NCI-H2227 treated with DMSO at 0.1 percent for 48 hours (cell line): ENCODE results near the gene GPR161.

Experiments used
- DNase-seq: peaks from one replicate; lab custom pipeline; 2025; lab: John Stamatoyannopoulos, UW

The GPR161 gene

DNA sequence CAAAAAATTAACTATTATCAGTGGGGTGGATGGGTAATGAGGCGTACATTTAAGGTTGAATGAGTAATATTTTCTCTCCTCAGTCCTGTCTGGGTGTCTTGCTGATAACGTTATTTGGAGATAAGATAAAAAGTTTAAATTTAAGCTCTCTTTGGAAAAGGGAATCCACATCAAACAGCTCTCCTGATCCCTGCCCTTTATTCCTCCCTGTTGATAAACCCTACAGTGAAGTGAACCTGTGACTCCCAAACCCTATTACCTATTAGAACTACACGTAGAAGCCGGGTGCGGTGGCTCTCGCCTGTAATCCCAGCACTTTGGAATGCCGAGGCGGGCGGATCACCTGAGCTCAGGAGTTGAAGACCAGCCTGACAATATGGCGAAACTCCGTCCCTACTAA, 9.9 kb upstream of the GPR161 start:
- DNase-seq, result no peak

DNA sequence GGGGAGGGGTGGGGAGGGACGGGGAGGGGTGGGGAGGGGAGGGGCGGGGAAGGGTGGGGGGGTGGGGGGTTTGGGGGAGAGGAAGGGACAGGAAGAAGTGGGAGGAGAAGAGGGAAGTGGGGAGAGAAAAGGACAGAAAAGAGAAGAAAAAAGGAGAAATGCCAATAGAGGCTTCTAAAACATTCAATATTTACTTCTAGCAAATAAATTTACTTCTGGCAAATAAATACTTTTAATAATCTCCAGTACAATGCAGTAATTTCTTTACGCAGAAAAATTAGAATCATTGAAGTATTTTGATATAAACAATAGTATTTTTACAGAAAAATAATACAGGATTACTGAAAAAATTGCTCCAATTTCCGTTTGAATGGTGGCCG, 9.4 kb upstream of the GPR161 start:
- DNase-seq, result no peak

DNA sequence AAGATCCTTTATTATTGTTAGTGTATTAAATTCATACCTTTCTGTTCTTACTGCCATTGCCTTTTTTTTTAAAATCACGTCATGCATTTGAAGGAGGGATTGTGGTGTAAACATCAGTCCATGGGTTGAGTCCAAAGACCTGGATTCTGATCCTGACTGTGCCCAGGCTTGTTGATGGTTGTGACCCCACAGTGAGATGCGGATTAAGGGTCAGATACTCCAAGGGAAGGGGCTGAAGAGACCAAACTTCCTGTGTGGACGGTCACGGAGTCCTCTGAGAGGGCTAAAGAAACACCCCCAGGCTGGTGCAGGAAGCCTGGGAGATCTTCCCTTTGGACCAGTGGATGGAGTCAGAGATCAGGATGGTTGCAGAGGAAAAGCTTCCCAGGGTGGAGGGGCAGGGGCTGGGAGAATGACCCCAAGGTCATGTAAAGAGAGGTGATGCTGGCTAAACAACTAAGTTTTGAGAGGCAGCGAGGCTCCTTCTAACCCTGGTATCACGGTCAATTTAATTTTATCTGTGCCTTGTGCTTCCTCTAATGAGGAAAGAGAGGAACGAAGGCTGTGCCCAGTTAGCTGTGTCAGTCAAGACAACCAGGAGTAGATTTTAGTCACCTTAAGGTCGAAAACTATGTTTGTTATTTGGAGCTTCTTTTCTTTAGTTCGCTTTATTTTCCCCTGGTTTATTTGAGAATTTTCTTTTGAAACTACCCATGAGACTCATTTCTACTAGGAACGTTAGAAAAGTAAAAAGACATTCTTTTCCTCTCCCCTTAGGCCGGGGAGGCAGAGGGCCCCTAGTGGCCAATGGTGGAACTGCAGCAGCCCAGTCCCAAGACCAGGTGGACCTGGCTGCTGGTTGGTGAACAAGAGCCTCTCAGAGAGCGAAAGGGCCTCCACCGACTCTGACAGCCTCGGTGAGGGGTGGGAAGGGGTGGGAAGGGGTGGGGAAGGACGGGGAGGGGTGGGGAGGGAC, 8.7 kb upstream of the GPR161 start:
- peak; percentile 78 for DNase-seq

DNA sequence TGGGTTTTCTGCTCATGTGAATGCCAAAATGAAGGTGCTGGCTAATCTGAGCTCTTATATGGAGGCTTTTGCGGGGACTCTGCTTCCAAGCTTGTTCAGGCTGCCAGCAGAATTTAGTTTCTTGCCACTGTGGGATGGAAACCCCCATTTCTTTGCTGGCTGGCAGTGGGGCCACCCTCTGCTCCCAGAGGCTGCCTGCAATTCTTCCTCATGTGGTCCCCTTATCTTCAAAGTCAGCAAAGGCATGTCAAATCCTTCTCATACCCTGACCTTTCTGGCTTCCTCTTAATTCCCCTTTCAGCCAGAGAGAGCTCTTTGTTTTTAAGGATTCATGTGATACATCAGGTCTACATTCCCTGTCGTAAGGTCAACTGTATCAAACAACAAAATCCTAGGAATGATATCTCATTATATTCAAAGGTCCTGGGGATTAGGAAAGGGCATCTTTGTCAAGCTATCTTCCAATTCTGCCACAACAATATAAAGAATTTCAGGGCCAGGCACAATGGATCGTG, 5.2 kb upstream of the GPR161 start:
- DNase-seq, result no peak

DNA sequence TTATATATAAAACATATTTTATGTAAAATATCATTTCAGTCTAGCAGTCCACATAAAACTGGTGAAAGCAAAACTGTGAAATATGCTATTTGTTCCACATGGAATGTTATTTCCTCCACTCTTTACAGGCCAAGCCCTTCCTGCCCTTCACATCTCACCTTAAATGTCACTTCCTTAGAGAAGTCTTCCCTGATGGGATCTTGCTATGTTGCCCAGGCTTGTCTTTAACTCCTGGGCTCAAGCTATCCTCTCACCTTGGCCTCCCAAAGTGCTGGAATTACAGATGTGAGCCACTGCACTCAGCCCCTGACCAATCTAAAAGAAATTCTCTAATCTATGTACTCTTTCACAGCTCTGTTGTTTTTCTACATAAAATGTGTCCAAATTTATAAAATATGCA, 2.3 kb upstream of the GPR161 start:
- no peak for DNase-seq

DNA sequence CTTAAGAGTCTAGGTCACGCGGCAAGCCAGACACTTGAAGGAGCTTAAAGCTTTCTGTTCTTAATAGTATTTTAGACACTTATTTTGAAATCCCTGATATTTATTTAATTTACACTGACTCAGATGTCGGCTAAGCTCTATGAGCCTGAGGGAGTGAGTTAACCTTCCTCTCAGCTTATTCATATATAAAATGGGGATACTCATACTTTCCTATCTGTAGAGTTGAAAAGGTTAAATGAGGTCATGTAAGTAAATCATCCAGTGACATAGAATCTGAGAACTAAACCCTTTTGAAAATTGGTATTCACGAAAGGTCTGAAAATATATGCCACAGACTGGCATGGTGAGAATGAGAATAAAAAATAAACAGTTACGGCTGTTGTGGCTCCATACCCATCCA, 1.4 kb upstream of the GPR161 start:
- no peak for DNase-seq

DNA sequence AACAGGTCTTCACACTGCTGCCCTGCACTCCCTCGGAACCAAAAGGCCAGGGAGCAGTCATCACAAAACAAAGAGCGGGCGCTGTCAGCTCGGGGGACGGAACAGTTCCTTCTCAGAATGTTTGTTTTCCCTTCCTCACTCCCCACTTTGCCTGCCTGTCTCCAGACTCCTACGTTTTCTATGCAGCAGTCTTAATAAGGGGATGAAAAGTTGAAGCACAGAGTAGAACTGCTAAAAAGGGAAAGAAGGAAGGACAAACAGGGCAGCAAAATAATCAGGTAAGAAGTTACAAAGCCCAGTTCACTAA, 738 bp upstream of the GPR161 start:
- DNase-seq, result no peak

DNA sequence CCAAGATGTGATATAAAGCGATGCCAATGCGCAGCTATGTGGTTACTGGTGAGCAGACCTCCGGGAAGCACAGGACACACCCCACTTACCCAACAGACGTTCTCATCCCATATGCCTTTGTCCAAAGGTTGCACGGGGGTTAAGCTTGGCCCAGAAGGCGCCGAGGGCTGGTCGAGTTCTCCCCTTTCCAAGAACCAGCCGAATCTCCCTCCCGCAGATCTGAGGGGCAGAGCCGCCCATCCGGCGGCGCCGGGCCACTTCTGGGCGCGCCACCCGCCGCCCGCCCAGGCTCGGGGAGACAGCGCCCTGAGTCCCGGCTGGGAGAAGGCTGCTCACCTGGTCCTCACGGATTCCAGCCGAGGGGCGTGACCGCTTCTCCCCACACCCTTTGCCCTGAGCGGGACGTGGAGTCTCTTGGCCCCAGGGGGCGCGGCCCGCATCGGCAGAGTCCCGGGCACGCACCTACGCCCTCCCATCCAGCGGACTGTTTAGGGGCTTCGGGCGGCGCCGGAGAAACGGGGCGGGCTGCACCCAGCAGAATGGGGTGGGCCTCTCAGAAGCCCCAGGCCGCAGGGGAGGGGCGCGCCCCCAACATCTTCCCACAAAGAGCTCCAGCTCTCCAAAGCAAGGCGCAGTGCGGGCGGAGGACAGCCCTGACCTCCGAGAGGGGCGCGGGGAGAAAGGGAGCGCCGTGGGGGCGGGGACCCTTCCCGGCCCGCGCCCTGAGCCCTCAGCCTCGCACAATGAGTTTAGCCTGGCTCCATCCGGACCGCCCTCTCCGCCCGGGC, 615 bp downstream of the GPR161 start:
- peak; percentile 33 for DNase-seq

DNA sequence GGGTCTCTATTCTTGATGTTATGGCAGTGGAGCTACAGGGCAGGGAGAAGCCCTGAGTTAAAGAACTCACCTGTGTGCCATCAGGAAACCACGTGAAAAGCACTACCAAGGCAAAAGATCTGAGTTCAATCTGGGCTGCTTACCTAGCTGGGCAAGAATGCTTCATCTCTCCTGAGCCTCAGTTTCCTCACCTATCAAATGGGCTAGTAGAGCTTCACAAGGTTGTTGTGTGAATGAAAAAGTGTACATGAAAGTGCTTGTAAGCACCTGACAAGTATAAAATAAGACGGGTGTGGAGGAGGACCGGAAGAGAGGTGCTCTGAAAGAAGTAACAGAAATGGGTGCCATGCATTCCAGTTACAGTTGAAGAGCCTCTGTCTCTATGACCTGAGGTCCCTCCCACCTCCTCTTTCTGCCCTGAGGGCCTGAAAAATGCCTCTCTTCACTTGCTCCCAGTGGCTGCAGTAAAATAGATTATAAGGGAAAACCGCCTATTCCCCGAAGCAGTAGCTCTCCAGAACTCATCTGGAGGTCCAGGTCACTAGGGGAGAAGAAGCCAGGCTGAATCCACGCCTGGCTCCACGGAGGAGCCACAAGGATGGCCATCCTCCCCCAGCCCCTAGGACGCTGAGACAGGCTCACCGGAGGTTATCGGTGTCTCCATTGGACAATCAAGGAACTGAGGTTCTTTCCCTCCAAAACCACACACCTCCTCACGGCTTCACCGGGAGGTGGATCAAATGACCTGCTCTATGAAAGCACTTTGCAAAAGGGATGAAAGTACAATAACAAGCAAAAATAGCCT, 1.4 kb downstream of the GPR161 start:
- no peak for DNase-seq

DNA sequence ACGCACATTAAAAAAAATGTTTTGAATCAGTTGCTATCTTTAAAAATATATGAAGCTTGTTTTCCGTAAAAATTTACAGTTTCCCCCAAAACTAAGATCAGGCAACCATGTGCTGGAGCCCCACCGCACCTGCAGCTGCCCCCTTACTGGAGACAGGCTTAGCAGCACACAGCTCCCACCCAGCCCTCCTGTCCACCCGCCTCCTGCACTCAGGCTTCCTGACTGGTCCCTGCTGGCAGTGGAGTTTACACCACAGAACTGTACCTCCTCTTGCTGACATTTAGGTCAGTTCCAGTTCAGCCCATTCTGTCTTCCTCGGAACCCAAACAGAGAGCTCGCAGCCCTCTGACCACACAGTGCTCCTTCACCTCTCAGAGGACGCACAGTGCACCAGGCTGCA, 2.1 kb downstream of the GPR161 start:
- no peak for DNase-seq

DNA sequence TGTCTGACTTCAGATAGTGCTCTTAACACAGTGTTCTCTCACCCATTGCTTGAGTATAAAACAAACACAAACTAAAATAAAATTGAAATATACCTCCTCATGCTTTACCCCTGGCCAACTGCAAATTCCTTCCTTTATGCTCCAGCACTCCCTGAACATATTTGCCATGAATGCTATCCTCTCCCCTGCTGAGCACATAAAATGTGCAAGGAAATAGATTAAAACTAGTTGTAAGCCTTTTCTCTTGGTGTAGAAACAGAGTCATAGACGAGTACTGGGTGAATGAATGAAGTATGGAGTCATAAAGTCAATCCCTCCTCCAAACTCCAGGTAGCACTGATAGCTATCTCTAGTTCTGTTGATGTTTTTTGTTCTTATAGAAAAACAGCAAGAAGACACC, 2.6 kb downstream of the GPR161 start:
- DNase-seq, result no peak

DNA sequence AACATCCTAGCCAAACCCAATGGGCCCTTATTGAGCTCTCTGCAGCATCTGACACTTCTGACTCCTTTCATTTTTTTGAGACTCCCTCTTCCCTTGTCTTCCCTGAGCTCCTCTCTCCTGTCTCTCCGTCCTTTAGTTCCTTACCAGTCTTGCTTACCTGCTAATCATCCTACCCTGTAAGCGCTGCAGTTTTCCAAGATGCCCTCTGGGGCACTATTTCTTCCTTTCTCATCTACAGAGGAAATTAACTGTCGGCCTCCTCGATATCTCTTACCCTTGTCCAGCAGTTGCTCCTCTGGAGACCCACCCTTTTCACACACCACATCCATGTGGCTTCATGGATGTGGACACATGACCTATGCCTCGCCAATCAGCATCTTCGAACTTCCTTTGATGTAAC, 6.8 kb downstream of the GPR161 start:
- DNase-seq, result no peak

DNA sequence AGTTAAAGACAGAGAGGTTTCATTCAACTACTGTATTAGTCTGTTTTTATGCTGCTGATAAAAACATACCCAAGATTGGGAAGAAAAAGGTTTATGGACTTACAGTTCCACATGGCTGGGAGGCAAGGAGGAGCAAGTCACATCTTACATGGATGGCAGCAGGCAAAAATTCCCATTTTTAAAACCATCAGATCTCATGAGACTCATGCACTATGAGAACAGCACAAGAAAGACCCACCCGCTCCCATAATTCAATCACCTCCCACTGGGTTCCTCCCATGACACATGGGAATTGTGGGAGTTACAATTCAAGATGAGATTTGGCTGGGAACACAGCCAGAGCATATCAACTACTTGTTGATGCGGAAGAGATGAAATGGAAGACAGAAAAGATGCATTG, 9.2 kb downstream of the GPR161 start:
- no peak for DNase-seq

DNA sequence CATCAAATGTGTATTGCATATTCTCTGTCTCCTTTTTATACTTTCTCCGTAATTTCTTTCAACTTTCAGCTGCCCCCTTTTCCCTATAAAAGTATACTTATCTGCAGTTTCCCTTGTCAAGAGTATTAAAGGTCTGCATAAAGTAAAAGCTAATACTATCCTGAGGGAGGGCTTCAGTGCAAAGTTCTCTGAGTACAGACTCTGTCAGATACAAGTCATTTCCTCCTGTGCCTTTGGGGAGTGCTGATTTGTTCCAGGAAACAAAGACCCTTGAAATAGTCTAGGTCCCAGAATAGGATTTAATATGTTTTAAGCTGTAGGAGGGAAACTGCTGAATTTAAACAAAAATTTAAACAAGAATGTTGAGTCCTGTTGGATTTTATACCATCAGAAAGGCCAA, 11.7 kb downstream of the GPR161 start:
- DNase-seq, result no peak

DNA sequence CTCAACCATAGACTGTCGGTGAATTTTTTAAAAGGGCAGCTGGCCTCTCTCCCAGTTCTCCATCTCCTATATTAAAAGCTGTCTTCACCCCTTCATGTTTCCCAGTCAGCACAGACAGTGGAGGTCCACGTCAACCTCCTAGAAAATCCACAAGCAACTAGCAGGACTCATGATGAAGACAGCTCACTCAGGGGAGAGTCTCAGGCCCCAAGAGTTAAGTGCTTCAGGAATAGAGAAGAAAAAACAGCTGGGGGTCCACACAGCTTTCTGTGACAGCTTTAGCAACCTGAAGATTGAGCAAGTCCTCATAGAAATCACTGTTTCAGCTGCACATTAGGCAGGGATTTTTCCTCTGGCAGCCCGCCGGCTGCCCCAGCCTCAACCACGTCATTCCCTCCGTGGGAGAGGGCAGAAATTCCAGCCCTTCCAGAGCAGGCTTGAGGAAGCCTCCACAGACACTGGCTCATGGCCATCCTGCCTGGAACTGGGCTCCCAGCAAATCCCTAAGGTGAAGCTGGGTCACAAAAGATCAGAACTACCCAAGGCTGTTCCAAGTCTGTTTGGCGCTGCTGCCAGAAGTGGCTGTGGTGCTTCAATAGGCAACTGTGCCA, 15.2 kb downstream of the GPR161 start:
- no peak for DNase-seq

DNA sequence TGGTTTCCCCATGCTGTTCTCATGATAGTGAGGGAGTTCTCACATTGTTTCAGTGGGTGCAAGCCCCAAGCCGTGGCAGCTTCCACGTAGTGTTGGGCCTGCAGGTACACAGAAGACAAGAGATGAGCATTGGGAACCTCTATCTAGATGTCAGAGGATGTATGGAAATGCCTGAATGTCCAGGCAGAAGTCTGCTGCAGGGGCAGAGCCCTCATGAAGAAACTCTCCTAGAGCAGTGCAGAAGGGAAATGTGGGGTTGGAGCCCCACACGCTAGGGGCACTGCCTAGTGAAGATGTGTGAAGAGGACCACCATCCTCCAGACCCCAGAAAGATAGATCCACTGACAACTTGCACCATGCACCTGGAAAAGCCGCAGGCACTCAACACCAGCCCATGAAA, 17.0 kb downstream of the GPR161 start:
- no peak for DNase-seq

DNA sequence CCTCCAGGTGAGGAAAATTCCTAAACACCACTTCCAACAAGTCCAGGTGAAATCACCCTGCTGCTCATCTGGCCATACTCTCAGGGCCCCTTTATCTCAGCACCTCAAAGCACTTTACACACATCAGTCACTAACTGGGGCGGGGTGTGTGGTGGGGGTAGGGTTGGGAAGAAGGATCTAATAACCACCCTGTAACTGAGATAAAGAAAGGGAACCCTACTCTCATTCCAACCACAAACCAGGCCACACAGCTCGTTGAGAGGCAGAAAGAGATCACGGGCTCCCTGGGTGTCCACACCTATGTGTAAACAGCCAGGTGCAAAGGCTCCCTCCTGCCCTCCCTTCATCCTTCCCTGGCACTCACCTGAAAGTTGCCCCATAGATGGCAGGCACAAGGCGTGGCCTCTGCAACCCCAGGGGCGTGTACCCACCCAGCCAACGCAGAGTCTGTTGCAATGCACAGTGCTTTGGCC, 20.4 kb downstream of the GPR161 start:
- DNase-seq, result no peak

DNA sequence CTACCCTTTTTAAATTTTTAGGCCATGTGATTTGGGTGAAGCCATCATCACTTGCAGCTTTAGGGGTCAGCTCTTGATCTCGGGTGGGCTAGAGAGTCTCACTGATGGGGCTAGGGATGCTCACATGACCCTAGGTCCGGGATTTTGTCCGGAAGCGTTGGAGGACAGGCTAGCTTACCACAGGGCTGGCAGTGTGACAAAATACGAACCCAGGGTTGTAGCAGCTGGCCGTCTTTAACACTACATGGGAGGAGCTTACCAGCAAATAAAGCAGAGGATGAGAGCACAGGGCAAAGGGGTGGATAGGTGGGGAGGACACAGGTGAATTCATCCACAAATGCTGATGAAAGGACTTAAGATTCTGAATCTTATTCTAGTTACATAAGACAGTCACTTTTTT, 21.9 kb downstream of the GPR161 start:
- no peak for DNase-seq

DNA sequence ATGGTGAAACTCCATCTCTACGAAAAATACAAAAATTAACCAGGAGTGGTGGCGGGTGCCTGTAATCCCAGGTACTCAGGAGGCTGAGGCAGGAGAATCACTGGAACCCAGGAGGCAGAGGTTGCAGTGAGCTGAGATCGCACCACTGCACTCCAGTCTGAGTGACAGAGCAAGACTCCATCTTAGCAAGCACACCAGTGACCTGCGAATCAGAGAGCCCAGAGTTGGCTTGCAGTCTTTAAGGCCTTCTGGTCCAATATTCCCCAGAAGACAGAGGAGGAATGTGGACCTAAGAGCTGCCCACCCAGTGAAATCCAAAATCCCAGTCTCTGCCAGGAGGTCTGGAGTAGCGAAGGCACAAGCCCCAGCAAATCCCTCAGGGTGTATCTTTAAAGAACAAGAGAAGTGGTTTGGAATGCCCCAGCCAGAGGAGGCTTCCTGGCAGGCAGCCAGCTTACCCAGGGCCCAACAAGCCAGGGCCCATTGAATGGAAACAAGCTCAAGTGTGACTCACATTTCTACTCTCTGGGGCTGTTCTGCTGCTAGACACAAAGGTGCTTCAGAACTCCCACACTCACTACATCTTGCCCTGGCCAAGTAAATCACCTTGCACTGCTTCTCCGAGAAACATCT, 23.9 kb downstream of the GPR161 start:
- peak; percentile 26 for DNase-seq

DNA sequence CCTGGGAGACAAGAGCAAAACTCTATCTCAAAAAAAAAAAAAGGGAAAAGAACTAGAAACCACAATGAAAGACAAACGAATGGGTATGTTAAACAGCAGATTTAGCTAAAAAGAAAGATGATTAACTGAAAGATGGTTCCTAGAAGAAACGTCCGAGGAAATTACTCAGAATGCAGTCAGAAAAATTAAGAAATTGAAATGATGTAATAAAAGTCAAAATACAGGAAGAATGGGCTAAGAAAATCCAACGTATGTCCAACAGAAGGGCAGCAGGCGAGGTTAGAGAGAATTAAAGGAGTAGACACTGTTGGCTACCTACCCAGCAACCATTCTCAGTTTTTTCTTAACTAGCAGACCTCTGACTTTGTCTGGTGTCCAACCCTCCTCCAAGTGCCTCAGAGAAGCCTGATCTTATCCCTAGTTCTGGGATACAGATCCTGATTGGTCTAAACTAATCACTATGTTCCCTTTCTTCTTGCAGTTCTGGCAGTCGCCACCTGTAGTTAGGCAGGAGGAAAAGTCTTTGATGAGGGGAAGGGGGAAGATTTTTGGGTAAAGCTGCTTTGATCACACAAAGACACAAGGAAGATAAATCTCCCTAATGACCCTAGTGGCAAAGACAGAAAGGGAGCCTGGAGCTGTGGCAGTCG, 25.7 kb downstream of the GPR161 start:
- DNase-seq, result no peak

DNA sequence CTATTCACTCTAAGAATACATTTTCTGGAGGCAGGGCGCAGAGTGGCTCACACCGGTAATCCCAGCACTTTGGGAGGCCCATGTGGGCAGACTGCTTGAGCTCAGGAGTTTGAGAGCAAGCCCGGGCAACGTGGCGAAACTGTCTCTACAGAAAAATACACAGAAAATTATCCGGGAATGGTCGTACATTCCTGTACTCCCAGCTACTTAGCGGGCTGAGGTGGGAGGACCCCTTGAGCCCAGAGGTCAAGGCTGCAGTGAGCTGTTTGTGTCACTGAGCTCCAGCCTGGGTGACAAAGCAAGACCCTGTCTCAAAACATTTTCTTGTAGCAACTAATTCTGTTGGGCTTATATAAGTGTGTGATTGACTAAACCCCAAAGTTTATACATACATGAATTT, 30.5 kb downstream of the GPR161 start:
- DNase-seq, result no peak
